Vagina (tissue), 2 donors: ENCODE results near the gene HCRT. TPM values are rescaled to one million over a fixed set of nuclear protein-coding genes. Genes with fewer than 3 reads are reported as not detected.

Experiments used
- DNase-seq, 2 donors: peaks; one replicate each; pipeline ENCODE4 v3.0.0-alpha.2; 2017; ENCODE audit errors: extremely low spot score in 2 of 2
- H3K27ac ChIP-seq: fragments of 200-600 bp; sonication (generic); one replicate; pipeline ENCODE4 v1.5.1; 2019
- H3K27me3 ChIP-seq: fragments of 200-600 bp; sonication (generic); one replicate; pipeline ENCODE4 v1.5.1; 2019
- H3K36me3 ChIP-seq, 2 donors: fragments of 200-600 bp; sonication (generic); one replicate each; pipeline ENCODE4 v1.5.1; 2017 to 2019
- H3K4me1 ChIP-seq: fragments of 200-600 bp; sonication (generic); one replicate; pipeline ENCODE4 v1.5.1; 2019
- H3K4me3 ChIP-seq, 2 donors: fragments of 200-600 bp; sonication (generic); 1 replicate in 1 of 2; 2 replicates in 1 of 2; pipeline ENCODE4 v1.5.1; 2016 to 2019
- H3K9me3 ChIP-seq: fragments of 200-600 bp; sonication (generic); one replicate; pipeline ENCODE4 v1.5.1; 2019
- POLR2A ChIP-seq, 2 donors: fragments of 450-650 bp; IDR thresholded peaks; one replicate each; pipeline ENCODE4 v1.6.1; 2017; ENCODE audit warnings: antibody characterized with exemption in 2 of 2, mild to moderate bottlenecking in 2 of 2, moderate library complexity in 2 of 2
- POLR2AphosphoS5 ChIP-seq, 2 donors: sonication (generic); formaldehyde crosslinking; IDR thresholded peaks; one replicate each; pipeline ENCODE4 v1.9.0; 2017; ENCODE audit warnings: antibody characterized with exemption in 2 of 2, mild to moderate bottlenecking in 2 of 2, low read depth in 1 of 2; ENCODE audit not compliant: insufficient read depth in 1 of 2
- intact Hi-C: fragments of 100-400 bp; cut with DNase I; formaldehyde crosslinking; loops from one replicate; pipeline ENCODE4 v1.15.1; 2023
- total RNA-seq: library from RNA; depleted of rRNA; stranded (reverse); fragments of >200 nt; gene quantifications from one replicate; pipeline ENCODE4 v1.2.3, GENCODE V29; 2016
- TF ChIP-seq, protein P1 (sequence below), 3 experiments: fragments of 450-650 bp in 2 of 3; fragments of 200-600 bp in 1 of 3; sonication (generic) in 1 of 3; IDR thresholded peaks; one replicate each; pipeline ENCODE4 v1.5.1; 2017 to 2019; ENCODE audit warnings: antibody characterized with exemption in 3 of 3, mild to moderate bottlenecking in 2 of 3, moderate library complexity in 2 of 3

The HCRT gene
- total RNA-seq, 1 donor from 2014 or later: not detected

DNA sequence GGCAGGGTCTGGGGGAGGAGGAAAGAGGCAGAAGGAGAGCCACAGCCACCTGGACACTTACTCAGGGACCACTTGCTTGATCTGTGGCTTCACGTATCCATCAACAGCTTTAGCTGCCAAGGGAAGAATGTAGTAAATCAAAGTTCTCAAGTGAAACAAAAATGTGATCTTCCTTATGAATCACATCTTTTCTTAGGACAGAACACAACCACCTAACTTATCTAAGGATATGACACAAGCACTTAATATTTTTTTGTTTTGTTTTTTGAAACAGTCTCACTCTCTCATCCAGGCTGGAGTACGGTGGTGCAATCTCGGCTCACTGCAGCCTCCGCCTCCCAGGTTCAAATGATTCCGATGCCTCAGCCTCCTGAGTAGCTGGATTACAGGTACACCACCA is 17.4 kb upstream of the HCRT start:
- TF ChIP-seq POLR2AphosphoS5 (IDR thresholded peaks at IDR 0.05; ENCODE audit: insufficient read depth in 1 of 2, low read depth in 1 of 2) (no peak), POLR2A (IDR thresholded peaks at IDR 0.05) (no peak)
- TF ChIP-seq, protein P1, sequence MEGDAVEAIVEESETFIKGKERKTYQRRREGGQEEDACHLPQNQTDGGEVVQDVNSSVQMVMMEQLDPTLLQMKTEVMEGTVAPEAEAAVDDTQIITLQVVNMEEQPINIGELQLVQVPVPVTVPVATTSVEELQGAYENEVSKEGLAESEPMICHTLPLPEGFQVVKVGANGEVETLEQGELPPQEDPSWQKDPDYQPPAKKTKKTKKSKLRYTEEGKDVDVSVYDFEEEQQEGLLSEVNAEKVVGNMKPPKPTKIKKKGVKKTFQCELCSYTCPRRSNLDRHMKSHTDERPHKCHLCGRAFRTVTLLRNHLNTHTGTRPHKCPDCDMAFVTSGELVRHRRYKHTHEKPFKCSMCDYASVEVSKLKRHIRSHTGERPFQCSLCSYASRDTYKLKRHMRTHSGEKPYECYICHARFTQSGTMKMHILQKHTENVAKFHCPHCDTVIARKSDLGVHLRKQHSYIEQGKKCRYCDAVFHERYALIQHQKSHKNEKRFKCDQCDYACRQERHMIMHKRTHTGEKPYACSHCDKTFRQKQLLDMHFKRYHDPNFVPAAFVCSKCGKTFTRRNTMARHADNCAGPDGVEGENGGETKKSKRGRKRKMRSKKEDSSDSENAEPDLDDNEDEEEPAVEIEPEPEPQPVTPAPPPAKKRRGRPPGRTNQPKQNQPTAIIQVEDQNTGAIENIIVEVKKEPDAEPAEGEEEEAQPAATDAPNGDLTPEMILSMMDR (IDR thresholded peaks at IDR 0.05): no peak
- intact Hi-C loops: no loop called here
- Histone ChIP-seq H3K27me3 (no peaks in the 10 kb centered on the region), H3K9me3 (no peaks in the 10 kb centered on the region), H3K27ac (no peak overlapping the region), H3K36me3 (peaks cover 0 to 65% of the 10 kb centered on the region in 2 donors), H3K4me1 (no peaks in the 10 kb centered on the region), H3K4me3 (no peak overlapping the region)
- DNase-seq: no peak

DNA sequence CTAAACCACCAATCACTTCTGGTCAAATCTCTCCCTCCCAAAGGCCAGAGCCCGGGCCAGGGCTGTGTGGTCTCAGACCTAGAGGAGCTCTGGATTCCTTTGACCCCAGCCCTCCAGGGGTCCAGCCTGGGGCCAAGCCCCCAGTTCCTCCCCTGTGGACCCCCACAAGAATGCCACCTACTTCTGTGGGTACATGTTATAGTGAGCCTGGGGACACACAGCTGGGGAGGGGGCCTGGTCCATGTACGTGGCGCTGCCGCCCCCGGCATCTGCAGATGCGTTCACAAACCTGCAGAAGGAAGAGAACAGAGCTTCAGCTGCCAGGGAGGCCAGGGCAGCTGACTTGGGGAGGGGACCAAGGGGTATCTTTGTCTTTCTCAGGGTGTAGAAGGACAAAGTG is 16.9 kb upstream of the HCRT start:
- Histone ChIP-seq H3K27me3 (no peaks in the 10 kb centered on the region), H3K9me3 (no peaks in the 10 kb centered on the region), H3K4me3 (no peak overlapping the region), H3K27ac (no peak overlapping the region), H3K36me3 (peaks cover 0 to 60% of the 10 kb centered on the region in 2 donors), H3K4me1 (no peaks in the 10 kb centered on the region)
- TF ChIP-seq, protein P1 (IDR thresholded peaks at IDR 0.05): no peak
- TF ChIP-seq POLR2A (IDR thresholded peaks at IDR 0.05) (no peak), POLR2AphosphoS5 (IDR thresholded peaks at IDR 0.05; ENCODE audit: insufficient read depth in 1 of 2, low read depth in 1 of 2) (no peak)
- no peak for DNase-seq
- intact Hi-C loops: no loop called here

DNA sequence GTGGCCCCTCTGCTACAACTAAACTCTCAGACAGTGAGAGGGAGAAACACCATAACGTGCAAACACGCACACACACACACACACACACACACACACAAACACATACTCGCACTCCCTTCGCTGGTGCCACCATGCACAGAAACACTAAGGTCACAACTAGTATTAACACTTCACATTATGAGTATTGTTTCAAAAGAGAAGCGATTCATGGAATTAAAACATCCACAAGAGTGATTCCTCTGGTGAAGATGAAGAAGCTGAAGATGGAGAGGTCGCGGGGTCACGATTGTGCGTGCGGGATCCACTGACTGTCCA is 16.2 kb upstream of the HCRT start:
- intact Hi-C loops: no loop called here
- Histone ChIP-seq H3K27ac (no peak overlapping the region), H3K4me1 (no peaks in the 10 kb centered on the region), H3K9me3 (no peaks in the 10 kb centered on the region), H3K36me3 (peaks cover 0 to 52% of the 10 kb centered on the region in 2 donors), H3K27me3 (no peaks in the 10 kb centered on the region), H3K4me3 (no peak overlapping the region)
- DNase-seq: no peak
- TF ChIP-seq POLR2A (IDR thresholded peaks at IDR 0.05) (no peak), POLR2AphosphoS5 (IDR thresholded peaks at IDR 0.05; ENCODE audit: insufficient read depth in 1 of 2, low read depth in 1 of 2) (no peak)
- TF ChIP-seq, protein P1 (IDR thresholded peaks at IDR 0.05): no peak

GRCh38 chr17:42200706-42201457 is 15.6 kb upstream of the HCRT start:
- Histone ChIP-seq H3K4me3 (no peak overlapping the region), H3K27ac (no peak overlapping the region), H3K27me3 (no peaks in the 10 kb centered on the region), H3K36me3 (peaks cover 0 to 47% of the 10 kb centered on the region in 2 donors), H3K9me3 (no peaks in the 10 kb centered on the region), H3K4me1 (no peaks in the 10 kb centered on the region)
- TF ChIP-seq POLR2A (IDR thresholded peaks at IDR 0.05): no peak
- TF ChIP-seq, protein P1 (IDR thresholded peaks at IDR 0.05): no peak
- no peak for TF ChIP-seq POLR2AphosphoS5 (IDR thresholded peaks at IDR 0.05; ENCODE audit: insufficient read depth in 1 of 2, low read depth in 1 of 2)
- no peak for DNase-seq
- intact Hi-C loops: no loop called here

DNA sequence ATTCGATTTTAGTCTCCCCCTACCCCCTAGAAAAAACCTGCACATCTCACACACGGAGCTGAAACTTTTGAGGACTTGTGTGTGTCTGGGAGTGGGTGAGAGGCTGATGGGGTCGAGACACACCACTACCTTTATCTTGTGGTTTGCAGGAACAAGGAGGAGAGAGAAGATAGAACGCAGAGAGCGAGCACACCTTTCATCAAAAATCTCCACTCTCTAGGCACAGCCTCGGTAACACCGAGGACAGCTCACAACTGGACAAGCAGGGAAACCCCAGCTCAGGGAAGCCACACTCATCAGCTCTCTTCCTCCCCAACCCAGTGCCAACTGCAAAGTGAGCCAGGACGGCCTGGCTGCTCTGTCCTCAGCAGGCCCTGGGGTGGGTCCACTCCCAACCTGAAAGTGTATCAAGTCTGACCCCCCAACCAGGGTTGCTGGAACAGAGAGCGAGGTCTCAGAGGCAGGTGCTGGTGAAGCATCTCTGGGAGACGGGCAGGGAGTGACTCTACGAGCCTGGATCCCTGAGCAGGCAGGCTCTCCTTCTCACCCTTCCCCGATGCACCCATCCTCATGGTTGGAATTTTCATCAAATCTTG is 14.3 kb upstream of the HCRT start:
- Histone ChIP-seq H3K9me3 (no peaks in the 10 kb centered on the region), H3K27me3 (no peaks in the 10 kb centered on the region), H3K4me1 (peaks cover 4% of the 10 kb centered on the region), H3K4me3 (no peak overlapping the region), H3K36me3 (peaks cover 0 to 35% of the 10 kb centered on the region in 2 donors), H3K27ac (no peak overlapping the region)
- intact Hi-C loops: no loop called here
- DNase-seq: no peak
- TF ChIP-seq, protein P1 (IDR thresholded peaks at IDR 0.05): no peak
